Stimulated activated CD4-positive, alpha-beta T cell treated with anti-CD3 and anti-CD28 coated beads, Interleukin-1b, Interleukin-23, amount 100 ng/mL, for 1 hour (primary cell): ENCODE measurements around the gene PPP1R14D.

ENCODE experiments used
- DNase-seq, 2 donors: peaks; one replicate each; pipeline ENCODE4 v3.0.0-alpha.2; 2020; ENCODE audit warnings: low read depth in 2 of 2

The PPP1R14D gene

DNA sequence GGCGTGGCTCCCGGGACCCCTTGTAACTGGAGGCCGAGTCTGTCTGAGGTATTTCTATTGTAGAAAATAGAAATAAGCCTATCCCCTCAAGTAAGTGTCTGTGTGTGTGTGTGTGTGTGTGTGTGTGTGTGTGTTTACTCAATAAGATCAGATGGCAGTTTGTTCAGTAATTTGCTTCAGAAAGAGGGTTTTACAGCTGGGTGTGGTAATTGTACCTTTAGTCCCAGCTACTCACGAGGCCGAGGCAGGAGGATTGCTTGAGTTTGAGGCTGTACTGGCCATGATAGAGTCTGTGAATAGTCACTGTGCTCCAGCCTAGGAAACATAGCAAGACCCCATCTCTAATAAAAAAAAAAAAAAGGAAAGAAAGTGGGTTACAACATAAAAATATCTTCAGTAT is 24.0 kb upstream of the PPP1R14D start:
- no peak for DNase-seq

DNA sequence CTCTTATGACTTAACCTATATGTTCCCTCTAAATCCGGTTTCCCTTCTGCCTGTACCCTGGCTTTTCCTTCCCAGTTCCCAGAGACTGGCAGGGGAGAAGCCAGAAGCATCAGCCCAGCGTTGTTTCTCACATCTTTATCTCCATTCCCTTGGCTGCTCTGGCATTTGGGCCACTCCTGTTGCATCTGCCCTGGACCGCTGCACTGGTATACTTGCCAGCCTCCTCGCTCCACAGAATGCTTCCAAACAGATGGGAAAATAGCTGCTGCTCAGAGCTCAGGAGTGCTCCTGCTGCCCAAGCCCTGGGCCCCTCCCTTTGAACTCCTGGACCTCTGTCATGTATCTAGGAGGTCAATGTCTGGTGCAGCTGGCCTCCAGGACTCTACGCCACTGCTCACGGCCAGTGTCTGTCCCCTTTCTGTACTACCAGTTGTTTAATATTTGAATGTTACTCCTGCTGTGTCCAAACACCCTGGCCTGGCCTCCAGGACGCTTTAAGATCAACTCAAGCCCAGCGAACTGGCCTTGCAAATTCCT is 22.1 kb upstream of the PPP1R14D start:
- DNase-seq, result no peak

DNA sequence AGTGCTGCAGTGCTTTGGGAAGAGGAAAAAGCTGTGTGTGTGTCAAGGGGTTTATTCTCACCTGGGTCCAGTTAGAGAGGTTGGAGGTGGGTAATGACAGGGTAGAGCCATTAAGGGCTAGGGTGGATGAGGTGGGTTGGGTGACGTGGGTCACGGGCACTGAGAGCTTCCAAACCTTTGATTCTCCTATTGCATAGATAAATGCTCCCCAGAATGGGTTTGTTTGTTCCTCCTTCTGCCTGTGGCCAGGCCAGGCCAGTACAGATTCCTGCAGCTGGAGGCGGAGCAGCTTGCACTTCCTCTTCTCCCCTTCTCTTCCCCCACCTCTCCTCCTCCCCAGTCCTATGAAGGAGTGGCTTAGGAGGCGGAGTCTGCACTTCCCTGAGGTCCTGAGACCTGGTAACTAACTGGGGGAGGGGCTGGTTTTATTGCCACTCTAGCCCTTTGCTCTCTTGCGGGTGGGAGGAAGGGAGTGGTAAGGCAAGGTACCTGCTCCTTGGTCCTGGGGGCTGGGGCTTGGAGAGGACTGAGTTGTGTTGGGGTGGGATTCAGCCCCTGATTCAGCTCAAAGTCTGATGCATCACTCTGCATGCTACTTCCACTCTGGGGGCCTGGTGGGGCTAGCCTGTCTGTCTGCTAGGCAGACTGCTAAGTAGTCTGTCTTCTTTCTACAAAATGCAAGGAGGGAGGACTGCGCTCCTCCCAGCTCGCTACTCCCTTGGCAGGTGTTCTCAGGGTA is 18.9 kb upstream of the PPP1R14D start:
- DNase-seq, result no peak

DNA sequence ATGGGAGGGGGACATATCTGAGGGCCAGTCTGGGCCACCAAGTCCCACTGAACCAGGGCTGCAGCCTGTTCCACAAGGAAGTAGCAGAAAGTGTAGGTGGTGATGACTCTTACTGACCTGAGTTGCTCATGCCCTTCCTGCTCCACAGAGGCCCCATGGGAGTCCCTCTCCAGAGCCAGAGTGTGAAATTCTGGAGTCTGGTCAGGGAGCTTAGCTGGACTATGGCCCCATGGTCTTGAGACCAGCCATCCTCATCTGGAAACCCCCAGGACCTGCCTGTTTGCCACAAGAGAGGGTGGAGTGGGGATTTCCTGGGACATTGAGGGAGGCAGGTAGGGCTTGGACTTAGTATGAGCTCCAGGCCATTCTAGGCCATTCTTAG is 18.3 kb upstream of the PPP1R14D start:
- no peak for DNase-seq

DNA sequence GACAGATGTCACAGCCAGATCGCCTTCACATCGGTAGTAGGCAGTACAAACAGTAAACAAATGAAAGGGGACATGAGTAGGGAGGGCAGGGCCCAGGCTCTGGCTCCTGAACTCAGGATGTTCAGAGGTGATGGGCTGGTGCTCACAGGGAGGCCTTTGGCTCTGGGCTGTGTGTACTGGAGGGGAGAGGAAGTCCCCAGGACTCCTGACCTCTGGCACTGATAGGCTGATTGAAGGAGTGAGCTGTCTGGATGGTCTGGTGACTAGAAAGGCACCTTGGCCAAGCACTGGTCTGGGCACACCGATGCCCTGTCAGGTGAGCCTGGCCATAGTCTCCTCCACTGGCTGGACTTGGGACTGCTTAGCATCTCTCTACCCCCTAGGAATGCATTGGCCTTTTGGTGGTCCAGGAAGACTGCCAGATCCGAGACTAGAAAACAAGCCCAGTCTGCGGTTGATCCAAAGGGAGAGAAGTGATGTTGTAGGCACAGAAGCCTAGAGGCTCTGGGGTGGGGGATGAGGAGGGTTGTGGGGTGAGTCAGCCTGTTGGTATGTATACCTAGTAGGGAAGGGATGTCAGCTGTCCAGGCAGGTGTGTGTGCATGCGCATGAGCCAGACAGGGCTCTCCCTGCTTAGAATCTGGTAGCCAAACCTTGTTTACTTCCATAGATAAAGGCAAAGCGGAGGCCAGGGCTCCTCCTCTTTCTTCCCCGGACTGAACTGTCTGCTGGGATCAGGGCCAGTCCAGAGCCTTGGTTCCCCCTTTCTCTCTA is 17.2 kb upstream of the PPP1R14D start:
- no peak for DNase-seq

DNA sequence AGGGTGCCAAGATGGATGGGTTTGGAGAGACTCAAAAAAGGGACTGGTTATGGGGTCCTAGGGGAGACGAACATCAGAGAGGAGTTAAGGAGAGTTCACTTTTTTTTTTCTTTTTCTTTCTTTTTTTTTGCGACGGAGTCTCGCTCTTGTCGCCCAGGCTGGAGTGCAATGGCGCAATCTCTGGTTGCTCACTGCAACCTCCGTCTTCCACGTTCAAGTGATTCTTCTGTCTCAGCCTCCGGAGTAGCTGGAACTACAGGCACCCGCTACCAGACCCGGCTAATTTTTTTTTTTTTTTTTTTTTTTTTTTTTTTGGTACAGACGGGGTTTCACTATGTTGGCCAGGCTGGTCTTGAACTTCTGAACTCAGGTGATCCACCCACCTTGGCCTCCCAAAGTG is 16.5 kb upstream of the PPP1R14D start:
- DNase-seq, result no peak

DNA sequence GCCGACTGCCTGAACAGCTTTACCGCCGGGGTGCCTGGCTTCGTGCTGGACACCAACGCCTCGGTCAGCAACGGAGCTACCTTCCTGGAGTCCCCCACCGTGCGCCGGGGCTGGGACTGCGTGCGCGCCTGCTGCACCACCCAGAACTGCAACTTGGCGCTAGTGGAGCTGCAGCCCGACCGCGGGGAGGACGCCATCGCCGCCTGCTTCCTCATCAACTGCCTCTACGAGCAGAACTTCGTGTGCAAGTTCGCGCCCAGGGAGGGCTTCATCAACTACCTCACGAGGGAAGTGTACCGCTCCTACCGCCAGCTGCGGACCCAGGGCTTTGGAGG is 16.2 kb upstream of the PPP1R14D start:
- no peak for DNase-seq

DNA sequence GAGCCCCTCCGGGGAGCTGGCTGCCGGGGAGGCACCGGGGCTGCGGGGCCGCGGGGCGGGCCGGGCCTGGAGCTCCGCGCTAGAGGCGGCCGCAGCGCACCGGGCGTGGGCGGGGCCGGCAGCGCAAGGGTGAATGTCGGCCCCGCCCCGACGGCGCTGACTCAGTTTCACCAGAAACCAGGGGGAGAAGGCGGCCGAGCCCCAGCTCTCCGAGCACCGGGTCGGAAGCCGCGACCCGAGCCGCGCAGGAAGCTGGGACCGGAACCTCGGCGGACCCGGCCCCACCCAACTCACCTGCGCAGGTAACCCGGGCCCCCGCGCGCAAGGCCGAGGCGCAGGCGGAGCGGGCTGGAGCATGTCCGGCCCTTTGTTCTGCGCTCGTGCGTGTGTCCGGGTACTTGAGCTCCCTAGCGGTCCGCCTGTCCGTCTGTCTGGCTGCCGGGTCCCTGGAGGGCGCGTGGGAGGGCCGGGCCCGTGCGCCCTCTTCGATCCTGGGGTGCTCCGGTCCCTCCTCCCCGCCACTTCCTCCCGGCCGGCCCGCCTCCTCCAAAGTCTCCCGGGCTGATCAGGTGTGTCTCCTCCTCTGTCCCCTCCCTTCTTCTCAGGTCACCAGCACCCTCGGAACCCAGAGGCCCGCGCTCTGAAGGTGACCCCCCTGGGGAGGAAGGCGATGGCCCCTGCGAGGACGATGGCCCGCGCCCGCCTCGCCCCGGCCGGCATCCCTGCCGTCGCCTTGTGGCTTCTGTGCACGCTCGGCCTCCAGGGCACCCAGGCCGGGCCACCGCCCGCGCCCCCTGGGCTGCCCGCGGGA is 15.6 kb upstream of the PPP1R14D start, which contains the start of gene SPINT1:
Gene SPINT1, plus strand, starts transcription at position 164 of the 811 bp plus-strand sequence. Its CDS starts 507 bp downstream, at position 671.
- DNase-seq, result peak in 1 of 2 donors; percentile 51

DNA sequence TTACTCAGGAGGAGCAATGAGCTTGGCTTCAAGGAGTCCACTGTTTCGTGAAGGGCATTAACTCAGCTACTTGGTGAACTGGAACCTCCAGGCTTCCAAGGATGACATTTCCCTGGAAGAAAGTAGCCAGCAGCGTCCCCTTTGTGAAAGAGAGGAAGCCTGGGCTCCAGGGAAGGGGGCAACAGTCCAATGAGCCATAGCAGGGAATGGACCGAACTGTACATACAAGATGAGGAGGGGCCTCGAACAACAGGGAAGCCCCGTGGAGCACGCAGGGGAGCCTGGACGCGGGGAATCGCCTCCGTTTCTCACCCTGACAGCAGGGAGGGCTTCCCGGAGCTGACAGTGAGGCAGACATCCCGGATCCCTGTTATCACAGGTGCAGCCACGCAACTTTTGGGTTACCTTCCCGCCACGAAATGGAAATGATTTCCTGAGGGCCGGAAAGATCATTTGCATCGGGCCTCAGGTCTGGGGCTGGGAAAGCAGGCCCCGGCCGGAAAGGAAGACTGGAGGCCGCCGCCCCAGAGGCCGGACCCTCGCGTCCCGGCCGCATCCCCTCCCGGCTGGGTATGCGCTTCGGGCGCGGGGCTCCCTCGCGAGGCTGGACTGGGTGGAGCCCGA is 14.9 kb upstream of the PPP1R14D start:
- DNase-seq, result no peak

DNA sequence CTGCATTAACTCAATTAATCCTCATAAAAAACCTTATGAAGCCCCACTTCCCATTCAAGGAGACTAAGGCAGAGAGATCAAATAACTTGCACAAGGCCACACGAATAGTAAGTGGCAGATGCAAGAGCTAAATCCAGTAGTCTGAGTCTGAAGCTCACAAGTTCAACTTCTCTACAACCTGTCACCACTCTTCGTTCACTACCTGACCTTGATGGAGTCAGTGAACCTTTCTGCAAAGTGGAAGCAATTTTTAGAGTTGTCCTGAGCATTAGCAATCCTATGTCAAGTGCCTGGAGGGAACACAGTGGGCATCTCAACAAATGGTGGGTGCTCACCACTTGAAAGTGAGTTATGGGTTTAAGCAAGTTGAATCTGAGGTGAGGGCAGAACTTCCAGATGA is 13.2 kb upstream of the PPP1R14D start:
- DNase-seq, result no peak

DNA sequence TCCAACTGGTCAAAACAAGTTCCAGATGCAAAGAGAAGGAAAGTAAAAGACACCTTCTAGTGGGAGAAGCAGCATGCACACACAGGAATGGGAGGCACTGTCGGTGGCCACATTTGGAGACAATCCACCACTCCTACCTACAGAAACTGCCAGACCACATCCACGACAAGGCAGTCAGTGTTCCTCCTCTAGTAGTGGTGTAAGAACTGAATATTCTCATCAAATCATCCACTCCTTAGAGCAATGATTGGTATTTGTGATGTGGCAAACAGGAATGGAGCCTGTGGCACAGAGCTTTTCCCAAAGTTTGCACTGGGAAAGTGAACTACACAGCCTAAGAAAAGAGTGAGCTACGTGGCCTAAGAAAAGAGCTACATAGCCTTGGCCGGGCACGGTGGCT is 10.2 kb upstream of the PPP1R14D start:
- DNase-seq, result no peak

DNA sequence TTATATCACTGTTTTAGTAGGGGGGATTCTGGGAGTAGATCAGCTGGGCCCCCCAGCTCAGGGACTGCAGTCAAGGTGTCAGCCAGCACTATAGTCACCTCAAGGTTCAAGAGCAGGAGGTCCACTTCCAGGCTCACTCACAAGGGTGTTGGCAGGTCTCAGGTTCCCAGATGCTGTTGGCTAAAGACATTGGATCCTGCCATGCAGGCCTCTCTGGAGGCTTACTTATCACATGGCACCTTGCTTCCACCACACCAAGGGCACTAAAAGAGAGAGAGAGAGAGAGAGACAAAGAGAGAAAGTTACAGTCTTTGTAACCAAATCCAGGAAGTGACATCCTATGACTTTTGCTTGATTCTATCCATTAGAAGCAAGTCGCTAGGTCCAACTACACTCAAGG is 7.5 kb upstream of the PPP1R14D start:
- DNase-seq, result no peak

DNA sequence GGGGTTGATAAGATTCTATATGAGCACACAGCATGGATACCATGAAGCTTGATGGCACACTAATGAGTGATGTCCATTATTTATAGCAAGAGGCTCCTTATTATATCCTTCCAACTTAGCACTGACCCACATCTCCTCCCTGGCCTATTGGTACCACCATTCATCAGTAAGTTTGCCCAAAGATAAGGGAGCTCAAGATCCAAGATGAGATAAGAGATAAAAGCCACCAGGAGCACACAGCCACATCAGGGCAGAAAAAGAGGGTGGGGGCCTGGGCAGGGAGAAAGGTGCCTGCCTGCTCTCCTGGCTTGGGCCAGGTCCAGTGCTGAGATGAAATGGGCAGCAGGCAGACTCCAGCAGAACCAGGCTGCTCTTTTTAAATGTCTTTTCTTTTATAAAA is 4.4 kb upstream of the PPP1R14D start:
- DNase-seq, result no peak

DNA sequence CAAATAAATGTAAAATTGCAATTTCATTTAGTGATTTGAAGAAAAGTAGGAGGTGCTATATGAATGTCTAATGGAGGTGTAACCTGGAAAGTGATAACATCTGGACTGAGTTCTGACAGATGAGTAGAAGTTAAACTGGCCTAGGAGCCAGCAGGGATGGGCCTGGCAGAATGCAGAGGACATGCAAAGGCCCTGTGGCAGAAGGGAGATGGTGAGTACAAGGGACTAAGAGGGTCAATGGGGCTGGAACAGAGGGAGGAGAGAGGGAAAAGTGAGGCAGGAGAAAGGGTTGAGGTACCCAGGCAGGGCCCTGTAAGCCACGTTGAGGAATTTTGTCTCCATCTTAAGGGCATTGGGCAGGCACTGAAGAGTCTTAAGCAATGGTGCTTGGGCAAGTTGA is 3.4 kb upstream of the PPP1R14D start:
- no peak for DNase-seq

DNA sequence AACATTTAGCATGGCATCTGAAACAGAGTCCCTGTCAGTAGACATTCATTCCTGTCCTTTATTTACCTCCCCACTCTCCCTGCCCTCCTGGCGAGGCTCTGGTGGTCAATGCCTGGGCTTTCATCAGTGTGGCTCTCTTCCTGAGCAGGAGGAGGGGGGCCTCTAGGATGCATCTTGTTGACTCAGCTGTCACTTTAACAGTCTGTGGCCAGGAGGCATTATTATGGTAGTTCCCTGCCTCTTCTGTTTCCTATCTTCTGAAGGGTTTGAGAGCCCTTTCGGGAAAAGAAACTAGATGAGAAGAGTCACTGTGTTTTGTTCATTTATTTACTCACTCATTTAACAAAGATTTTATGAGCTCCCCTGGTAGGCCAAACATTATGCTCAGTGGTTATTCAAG is 2.4 kb upstream of the PPP1R14D start:
- DNase-seq, result no peak

DNA sequence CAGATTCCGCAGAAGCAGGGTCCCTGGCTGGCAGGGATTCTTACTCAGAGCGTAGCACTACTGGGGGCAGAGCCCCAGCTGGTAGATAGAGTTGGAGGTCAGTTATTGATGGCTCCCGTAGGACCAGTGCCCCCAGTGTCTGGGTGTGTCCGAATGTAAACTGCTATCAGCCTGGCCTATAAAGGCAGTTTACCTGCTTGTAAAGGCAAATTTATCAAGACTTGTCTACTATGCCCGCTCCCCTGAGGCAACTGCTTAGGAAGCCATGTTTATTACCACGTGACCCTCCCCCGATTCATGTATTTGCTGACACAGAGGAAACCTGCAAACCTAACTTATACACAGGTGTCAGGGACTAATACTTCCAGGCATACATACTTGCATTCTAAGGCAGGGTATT is 607 bp upstream of the PPP1R14D start:
- DNase-seq, result no peak

DNA sequence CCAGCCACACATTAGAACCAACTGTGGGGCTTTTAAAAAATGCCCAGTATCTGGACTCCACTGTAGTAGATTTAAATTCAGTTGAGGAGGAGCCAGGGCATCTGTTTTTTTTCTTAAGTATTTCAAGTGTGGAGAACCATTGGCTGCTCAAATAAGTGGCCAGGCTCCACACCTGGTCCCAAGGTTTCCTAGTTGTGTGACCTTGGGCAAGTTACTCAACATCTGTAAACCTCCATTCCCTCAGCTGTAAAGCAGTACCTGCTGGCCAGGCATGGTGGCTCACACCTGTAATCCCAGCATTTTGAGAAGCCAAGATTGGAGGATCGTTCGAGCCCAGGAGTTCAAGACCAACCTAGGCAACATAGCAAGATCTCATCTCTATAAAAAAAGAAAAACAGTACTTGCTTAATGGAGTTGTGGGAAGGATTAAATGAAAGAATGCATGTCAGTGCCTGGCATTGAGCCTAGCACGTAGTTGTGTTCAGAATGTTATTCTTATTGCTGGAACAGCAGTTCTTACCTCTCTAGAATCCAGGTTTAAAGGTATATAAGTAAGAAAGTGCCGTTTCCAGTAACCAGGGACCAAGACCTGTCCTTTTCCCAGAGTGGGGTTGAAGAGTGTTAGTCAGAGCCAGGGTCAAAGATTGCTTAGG is 2.0 kb downstream of the PPP1R14D start:
- DNase-seq, result no peak

DNA sequence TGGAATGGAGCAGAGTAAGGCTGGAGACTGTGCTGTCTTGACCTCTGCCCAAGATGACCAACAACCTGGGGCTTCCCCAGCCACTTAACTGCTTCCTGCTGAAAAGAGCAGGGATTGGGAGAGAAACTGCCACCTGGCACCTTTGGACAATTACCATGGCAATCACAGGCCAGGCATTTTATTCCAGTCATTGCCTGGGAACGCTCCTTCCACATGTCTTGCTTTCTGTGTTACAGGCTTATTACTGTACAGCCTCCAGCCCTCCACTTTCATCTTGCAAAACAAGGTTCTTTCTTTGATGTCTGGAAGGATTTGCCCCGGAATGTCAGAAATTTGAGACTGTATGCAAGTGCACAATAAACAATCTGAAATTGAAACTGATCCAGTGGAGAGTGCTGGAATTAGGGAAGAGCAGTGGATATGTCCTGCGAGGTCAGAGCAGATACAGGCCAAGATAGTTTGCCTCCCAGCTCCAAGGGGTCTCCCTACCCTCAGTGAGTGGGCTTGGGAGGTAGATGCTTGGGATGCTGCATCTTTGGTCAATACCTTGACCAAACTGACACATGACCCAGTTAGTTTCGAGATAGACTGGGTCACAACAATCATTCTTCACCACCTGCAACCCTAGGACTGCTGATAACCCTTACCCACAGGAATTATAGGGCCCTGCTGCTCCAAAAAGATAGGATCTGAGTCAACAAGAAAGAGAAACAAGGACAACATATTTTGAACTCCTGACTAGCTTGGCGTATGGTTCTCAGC is 2.7 kb downstream of the PPP1R14D start:
- DNase-seq, result no peak

DNA sequence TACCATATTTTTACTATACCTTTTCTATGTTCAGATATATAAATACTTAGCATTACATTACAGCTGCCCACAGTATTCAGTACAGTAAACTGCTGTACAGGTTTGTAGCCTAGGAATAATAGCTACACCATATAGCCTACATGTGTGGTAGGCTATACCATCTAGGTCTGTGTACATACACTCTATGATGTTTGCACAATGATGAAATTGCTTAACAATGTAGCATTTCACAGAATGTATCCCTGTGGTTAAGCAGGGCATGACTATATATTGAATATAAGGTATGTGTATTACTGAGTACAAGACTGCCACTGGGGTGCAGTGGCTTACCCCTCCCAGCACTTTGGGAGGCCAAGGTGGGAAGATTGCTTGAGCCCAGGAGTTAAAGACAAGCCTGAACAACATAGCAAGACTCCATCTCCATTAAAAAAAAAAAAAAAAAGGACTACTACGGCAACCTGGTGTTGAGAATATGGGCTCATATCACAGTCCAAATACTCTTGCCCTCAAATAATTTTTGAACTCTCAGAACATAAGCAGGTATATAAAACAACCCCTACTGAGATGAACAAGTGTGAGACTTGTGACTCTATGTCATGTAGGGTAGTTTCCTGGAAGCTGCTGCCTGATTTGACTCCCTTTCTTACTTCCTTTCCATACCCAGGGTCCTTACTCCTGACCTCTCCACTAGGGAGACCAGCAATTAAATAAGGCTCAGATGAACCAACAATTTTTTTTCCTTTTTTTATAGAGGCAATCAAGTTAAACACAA is 4.8 kb downstream of the PPP1R14D start:
- DNase-seq, result no peak

DNA sequence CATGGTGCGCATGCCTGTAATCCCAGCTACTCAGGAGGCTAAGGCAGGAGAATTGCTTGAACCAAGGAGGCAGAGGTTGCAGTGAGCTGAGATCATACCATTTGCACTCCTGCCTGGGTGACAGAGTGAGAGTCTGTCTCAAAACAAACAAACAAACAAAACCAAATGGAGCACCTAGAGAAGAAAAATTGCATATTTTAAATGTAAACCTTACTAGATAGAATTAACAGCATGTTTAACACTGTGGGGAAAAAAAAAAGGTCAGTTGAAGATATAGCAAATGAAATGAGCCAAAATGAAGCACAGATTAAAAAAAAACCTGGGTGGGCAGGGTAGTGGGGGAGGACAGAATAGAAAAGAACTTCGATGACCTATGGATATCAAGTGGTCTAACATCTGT is 7.3 kb downstream of the PPP1R14D start:
- no peak for DNase-seq
